H1 (cell line): Measurements from ENCODE around the gene BAZ1B. TPM values are rescaled to one million over a fixed set of nuclear protein-coding genes. Genes with fewer than 3 reads are reported as not detected.

Source experiments
- CTCF ChIA-PET: fragments of 300-600 bp; sonication (Branson Sonifier 250); formaldehyde crosslinking; loops from one replicate; lab custom pipeline; 2021; ENCODE audit not compliant: partially characterized antibody; lab: Charles Lee
- POLR2A ChIA-PET: fragments of 300-600 bp; sonication (Branson Sonifier 250); formaldehyde crosslinking; loops from one replicate; lab custom pipeline; 2021; ENCODE audit warnings: inconsistent platforms; ENCODE audit not compliant: partially characterized antibody; lab: Charles Lee
- DNase-seq, 2 experiments: peaks; one replicate each; pipeline versions ENCODE4 v3.0.0 to v3.0.0-alpha.2; 2010 to 2022; ENCODE audit warnings: low spot score in 2 of 2, low read depth in 1 of 2, mixed read lengths in 1 of 2
- FAIRE-seq: peaks from 2 replicates; lab custom pipeline; 2011; peaks lifted over from hg19 to GRCh38; lab: Jason Lieb, UNC
- H2AFZ ChIP-seq: 2 replicates; pipeline ENCODE4 v1.8.1; 2012; ENCODE audit warnings: low read length, inconsistent platforms
- H2AK5ac ChIP-seq: 2 replicates; pipeline ENCODE4 v1.6.1; 2013; ENCODE audit warnings: low read depth, low read length
- H2BK120ac ChIP-seq: replicated peaks from 2 replicates; pipeline ENCODE3; 2013; ENCODE audit warnings: low read depth, low read length, inconsistent platforms
- H2BK12ac ChIP-seq: 2 replicates; pipeline ENCODE4 v1.6.1; 2013; ENCODE audit warnings: low read depth, low read length
- H2BK15ac ChIP-seq: 2 replicates; pipeline ENCODE4 v1.6.1; 2013; ENCODE audit warnings: low read length
- H2BK20ac ChIP-seq: 2 replicates; pipeline ENCODE4 v1.6.1; 2013; ENCODE audit warnings: low read length
- H2BK5ac ChIP-seq: 2 replicates; pipeline ENCODE4 v1.6.1; 2013; ENCODE audit warnings: low read depth, low read length
- H3K14ac ChIP-seq: 2 replicates; pipeline ENCODE4 v1.6.1; 2013; ENCODE audit warnings: inconsistent platforms; ENCODE audit not compliant: insufficient read length
- H3K18ac ChIP-seq: 2 replicates; pipeline ENCODE4 v1.6.1; 2013; ENCODE audit warnings: low read length; ENCODE audit errors: extremely low read depth
- H3K23ac ChIP-seq: 2 replicates; pipeline ENCODE4 v1.6.1; 2013; ENCODE audit warnings: inconsistent platforms; ENCODE audit not compliant: insufficient read length
- H3K23me2 ChIP-seq: 2 replicates; pipeline ENCODE4 v1.6.1; 2013; ENCODE audit warnings: low read depth, low read length
- H3K27ac ChIP-seq: 2 replicates; pipeline ENCODE4 v1.6.1; 2011; ENCODE audit warnings: low read depth, low read length, inconsistent platforms
- H3K27me3 ChIP-seq, 4 experiments: replicated peaks in 1 of 4; 1 replicate in 1 of 4; 2 replicates in 3 of 4; pipeline versions ENCODE4 v1.6.1 to v1.8.1; 2011 to 2013; ENCODE audit warnings: low read length in 3 of 4, mild to moderate bottlenecking in 3 of 4, inconsistent platforms in 2 of 4, mixed read lengths in 2 of 4, moderate library complexity in 1 of 4; ENCODE audit not compliant: control insufficient read depth in 3 of 4, insufficient read depth in 3 of 4; ENCODE audit errors: extremely low read depth in 1 of 4
- H3K36me3 ChIP-seq, 4 experiments: 2 replicates each; pipeline versions ENCODE4 v1.6.1 to v1.8.1; 2011 to 2013; ENCODE audit warnings: mild to moderate bottlenecking in 4 of 4, low read length in 3 of 4, moderate library complexity in 2 of 4, control low read depth in 1 of 4, inconsistent platforms in 1 of 4; ENCODE audit not compliant: insufficient read depth in 4 of 4, control insufficient read depth in 2 of 4
- H3K4ac ChIP-seq: replicated peaks from 2 replicates; pipeline ENCODE3; 2013; ENCODE audit warnings: low read length, low read depth, mixed read lengths, inconsistent platforms; ENCODE audit not compliant: insufficient read length
- H3K4me1 ChIP-seq, 4 experiments: replicated peaks in 1 of 4; 1 replicate in 1 of 4; 2 replicates in 3 of 4; pipeline versions ENCODE4 v1.6.1 to v1.8.1; 2011 to 2013; ENCODE audit warnings: low read length in 3 of 4, inconsistent platforms in 2 of 4, mixed read lengths in 1 of 4; ENCODE audit not compliant: insufficient read depth in 4 of 4, control insufficient read depth in 3 of 4
- H3K4me2 ChIP-seq, 2 experiments: 2 replicates each; pipeline versions ENCODE4 v1.6.1 to v1.8.1; 2011 to 2013; ENCODE audit warnings: low read depth in 2 of 2, low read length in 2 of 2, control low read depth in 1 of 2, inconsistent platforms in 1 of 2, mild to moderate bottlenecking in 1 of 2; ENCODE audit not compliant: insufficient read depth in 1 of 2
- H3K4me3 ChIP-seq, 4 experiments: fragments of 200-600, 300-600 bp in 1 of 4; sonication (generic), shearing (Covaris generic), sonication (Bioruptor Twin) in 1 of 4; 2 replicates each; pipeline versions ENCODE4 v1.5.1 to v1.8.1; 2011 to 2016; ENCODE audit warnings: low read length in 4 of 4, low read depth in 3 of 4, control low read depth in 2 of 4, inconsistent platforms in 2 of 4, mild to moderate bottlenecking in 2 of 4, mixed read lengths in 1 of 4, moderate library complexity in 1 of 4; ENCODE audit not compliant: insufficient read depth in 2 of 4; ENCODE audit errors: extremely low read depth in 1 of 4
- H3K56ac ChIP-seq: replicated peaks from 2 replicates; pipeline ENCODE3; 2013; ENCODE audit warnings: low read depth, mild to moderate bottlenecking, mixed read lengths, low read length, inconsistent platforms; ENCODE audit not compliant: insufficient read length
- H3K79me1 ChIP-seq: 2 replicates; pipeline ENCODE4 v1.6.1; 2013; ENCODE audit warnings: low read depth, low read length, control low read depth
- H3K79me2 ChIP-seq, 2 experiments: 2 replicates each; pipeline versions ENCODE4 v1.6.1 to v1.8.1; 2012 to 2013; ENCODE audit warnings: low read length in 2 of 2, mild to moderate bottlenecking in 2 of 2, inconsistent platforms in 1 of 2; ENCODE audit not compliant: insufficient read depth in 2 of 2, control insufficient read depth in 1 of 2
- H3K9ac ChIP-seq, 4 experiments: replicated peaks in 1 of 4; 1 replicate in 1 of 4; 2 replicates in 3 of 4; pipeline versions ENCODE4 v1.6.1 to v1.8.1; 2011 to 2013; ENCODE audit warnings: low read depth in 3 of 4, low read length in 3 of 4, control low read depth in 2 of 4, mild to moderate bottlenecking in 2 of 4, moderate library complexity in 2 of 4, inconsistent platforms in 1 of 4; ENCODE audit errors: extremely low read depth in 1 of 4
- H3K9me3 ChIP-seq, 2 experiments: 2 replicates each; pipeline versions ENCODE4 v1.6.1 to v1.8.1; 2012 to 2013; ENCODE audit warnings: mild to moderate bottlenecking in 2 of 2, moderate library complexity in 2 of 2, control low read depth in 1 of 2, inconsistent platforms in 1 of 2, low read depth in 1 of 2, low read length in 1 of 2, mixed read lengths in 1 of 2; ENCODE audit not compliant: insufficient read depth in 2 of 2
- H4K20me1 ChIP-seq, 2 experiments: replicated peaks in 1 of 2; 2 replicates each; pipeline versions ENCODE3 to v1.8.1; 2011 to 2013; ENCODE audit warnings: inconsistent platforms in 2 of 2, low read length in 2 of 2, mild to moderate bottlenecking in 1 of 2; ENCODE audit not compliant: insufficient read depth in 2 of 2, control insufficient read depth in 1 of 2
- H4K5ac ChIP-seq: 2 replicates; pipeline ENCODE4 v1.6.1; 2013; ENCODE audit warnings: low read length, low read depth, mixed read lengths, inconsistent platforms; ENCODE audit not compliant: insufficient read length
- H4K8ac ChIP-seq: 2 replicates; pipeline ENCODE4 v1.8.0; 2013; ENCODE audit warnings: mild to moderate bottlenecking, moderate library complexity, low read length, inconsistent platforms; ENCODE audit not compliant: insufficient read depth; ENCODE audit errors: extremely low read depth
- H4K91ac ChIP-seq: replicated peaks from 2 replicates; pipeline ENCODE3; 2013; ENCODE audit warnings: low read length, mixed read lengths, inconsistent platforms; ENCODE audit not compliant: insufficient read length
- ATF2 ChIP-seq: IDR thresholded peaks from 2 replicates; pipeline ENCODE4 v1.6.1; 2012; ENCODE audit warnings: low read length, inconsistent platforms
- BRCA1 ChIP-seq: IDR thresholded peaks from 2 replicates; pipeline ENCODE4 v1.6.1; 2012; ENCODE audit warnings: low read depth, low read length, improper control_type of control experiment
- JUND ChIP-seq: IDR thresholded peaks from 2 replicates; pipeline ENCODE4 v1.6.1; 2011; ENCODE audit warnings: mild to moderate bottlenecking, improper control_type of control experiment, low read length
- NRF1 ChIP-seq: IDR thresholded peaks from 2 replicates; pipeline ENCODE4 v1.6.1; 2011; ENCODE audit warnings: mild to moderate bottlenecking, low read depth, low read length, improper control_type of control experiment
- RBBP5 ChIP-seq: IDR thresholded peaks from 2 replicates; pipeline ENCODE4 v1.7.1; 2012; ENCODE audit warnings: low read depth, mild to moderate bottlenecking, inconsistent platforms, low read length, moderate library complexity, borderline replicate concordance
- SAP30 ChIP-seq: fragments of 300-600 bp; sonication (generic); IDR thresholded peaks from 2 replicates; pipeline ENCODE4 v1.7.1; 2012; ENCODE audit warnings: low read length, moderate library complexity, mild to moderate bottlenecking, inconsistent platforms; ENCODE audit not compliant: insufficient read depth, insufficient replicate concordance
- SP4 ChIP-seq: IDR thresholded peaks from 2 replicates; pipeline ENCODE4 v1.6.1; 2012; ENCODE audit warnings: low read length, inconsistent platforms
- SUZ12 ChIP-seq: fragments of 200-600 bp; sonication (generic); IDR thresholded peaks from 2 replicates; pipeline ENCODE4 v1.6.1; 2012; ENCODE audit warnings: mild to moderate bottlenecking, inconsistent platforms, low read length, moderate library complexity, mixed read lengths
- YY1 ChIP-seq: IDR thresholded peaks from 2 replicates; pipeline ENCODE4 v1.6.1; 2011; ENCODE audit warnings: low read depth, mild to moderate bottlenecking, low read length
- WGBS, 2 experiments: shearing (Covaris generic) in 1 of 2; methylation state at CpG; one replicate each; pipeline versions ENCODE4 v1.1.6 to v1.1.7; 2013 to 2015; ENCODE audit warnings: low lambda C conversion rate in 2 of 2, mixed read lengths in 2 of 2, inconsistent platforms in 1 of 2, low coverage in 1 of 2, missing lambda C conversion rate in 1 of 2; ENCODE audit not compliant: insufficient replicate concordance in 2 of 2, insufficient coverage in 1 of 2, insufficient read length in 1 of 2; ENCODE audit errors: extremely low coverage in 1 of 2, missing lambda C conversion rate in 1 of 2; 5-methylcytosine and 5-hydroxymethylcytosine counted together
- polyA plus RNA-seq, 7 experiments: library from polyadenylated mRNA; depleted of rRNA in 3 of 7; stranded (reverse) in 5 of 7; unstranded in 2 of 7; fragments of >200 nt in 5 of 7; fragments of 200-250 nt in 2 of 7; gene quantifications; 1 replicate in 5 of 7; 2 replicates in 1 of 7; 4 replicates in 1 of 7; pipeline versions ENCODE4 v1.2.1 to v1.2.3, GENCODE V29; 2011 to 2013; ENCODE audit warnings: missing spikeins in 2 of 7, mixed read lengths in 2 of 7
- total RNA-seq: library from RNA; stranded (reverse); fragmentation: NEBNext Ultra II Directional; extraction: Animal tissue kit (Norgen Biotek cat#: 25700); gene quantifications from 2 replicates; pipeline ENCODE4 v1.2.1, GENCODE V29; 2021

The BAZ1B gene
- total and polyA plus RNA-seq, 2 of the 8 experiments (the other 6 are each of a cell fraction or from before 2014, with no cell fraction given) = 21.0 to 86.8 TPM

- Histone ChIP-seq H2AK5ac (no peak overlapping the region), H2BK120ac (no peak overlapping the region), H2BK5ac (no peak overlapping the region; the same call in 1 of the 2 replicates), H2AFZ (no peak overlapping the region), H3K14ac (no peak overlapping the region), H3K4me3 (no peak overlapping the region), H3K56ac (no peak overlapping the region), H3K18ac (no peak overlapping the region), H3K9ac (no peak overlapping the region), H3K4me2 (no peak overlapping the region), H3K27me3 (no peaks in the 10 kb centered on the region), H3K4me1 (peaks cover 0 to 2% (median 1%) of the 10 kb centered on the region in 4 experiments; a peak in 3 of 7 replicates), H3K9me3 (no peaks in the 10 kb centered on the region), H3K23me2 (no peaks in the 10 kb centered on the region), H2BK15ac (no peak overlapping the region), H3K36me3 (peaks cover 13 to 36% (median 24%) of the 10 kb centered on the region in 4 experiments), H2BK20ac (no peak overlapping the region), H3K23ac (no peak overlapping the region), H4K20me1 (peaks cover 0 to 6% of the 10 kb centered on the region in 2 experiments), H2BK12ac (no peak overlapping the region), H3K79me2 (no peaks in the 10 kb centered on the region), H4K5ac (no peak overlapping the region), H4K91ac (no peak overlapping the region), H4K8ac (no peak overlapping the region), H3K79me1 (no peaks in the 10 kb centered on the region), H3K4ac (no peak overlapping the region), H3K27ac (no peak overlapping the region)
- POLR2A ChIA-PET = interaction anchor here (3.0 to 5.8 kb wide), 2 partner anchors 9 to 10 kb away, joined by 15 to 39 read pairs; partner anchors contain the start of genes BCL7B and TBL2
- FAIRE-seq (no peak), DNase-seq (no peak)
- no peak for TF ChIP-seq SAP30
- no peak for TF ChIP-seq NRF1
- TF ChIP-seq SP4 = no peak
- no peak for TF ChIP-seq YY1
- TF ChIP-seq JUND = no peak
- no peak for TF ChIP-seq BRCA1
- TF ChIP-seq ATF2 = no peak
- no peak for TF ChIP-seq RBBP5
- TF ChIP-seq SUZ12 = no peak
- WGBS, 2 experiments = 92% methylated on average over 11 of the region's 12 CpGs; no CpG with 5 or more reads in 1 of the 2 experiments
- CTCF ChIA-PET = interaction anchor here (0.8 to 2.3 kb wide), 4 partner anchors 29 to 123 kb away, joined by 3 to 6 read pairs (median 4); no protein-coding TSS in a partner anchor
Measured at GRCh38 chr7:73567846-73568685, 46.0 kb upstream of the BAZ1B start.
